NOMO-1 (cell line): Measurements from ENCODE around the gene CHMP4A.
A peak's percentile ranks its signal among the peaks of the same experiment; 100 is the strongest.
"Not testable (repeated sequence)": the region's sequence is repeated elsewhere in the genome, so short reads cannot be mapped to it uniquely, and the experiment has no call there.

Experiments used
- DNase-seq, 2 experiments: peaks; one replicate each; lab custom pipeline; 2025; ENCODE audit not compliant: unreplicated experiment in 2 of 2; lab: John Stamatoyannopoulos, UW

Gene CHMP4A

GRCh38 chr14:24231263-24232120 lies 18.2 kb upstream of the CHMP4A start:
- peak in 1 of 2 experiments; percentile 39 for DNase-seq

- no peak for DNase-seq
Observed at GRCh38 chr14:24228902-24229301, 15.6 kb upstream of the CHMP4A start.

- no peak for DNase-seq
Observed at GRCh38 chr14:24226473-24226872, 13.2 kb upstream of the CHMP4A start.

- DNase-seq, result no peak
Observed at GRCh38 chr14:24224618-24225071, 11.4 kb upstream of the CHMP4A start.

- not testable (repeated sequence) for DNase-seq
Observed at GRCh38 chr14:24222987-24223386, 9.7 kb upstream of the CHMP4A start.

- DNase-seq, result no peak
Observed at GRCh38 chr14:24219521-24219920, 6.2 kb upstream of the CHMP4A start.

GRCh38 chr14:24219080-24219479 lies 5.8 kb upstream of the CHMP4A start:
- no peak for DNase-seq

- DNase-seq, result not testable (repeated sequence)
Observed at GRCh38 chr14:24216876-24217275, 3.6 kb upstream of the CHMP4A start.

GRCh38 chr14:24216345-24216699 lies 3.0 kb upstream of the CHMP4A start:
- DNase-seq, result no peak

- DNase-seq, result peak; percentile 87 to 91
Observed at GRCh38 chr14:24215495-24216344, 2.4 kb upstream of the CHMP4A start, which contains the start of gene MDP1. MDP1 (minus strand) TSS chr14:24216066; CDS start chr14:24215955, 111 bp downstream.

- no peak for DNase-seq
Observed at GRCh38 chr14:24213866-24214662, 776 bp upstream of the CHMP4A start.

- DNase-seq, result no peak
Observed at GRCh38 chr14:24211311-24211710, 2.0 kb downstream of the CHMP4A start.

- DNase-seq, result no peak
Observed at GRCh38 chr14:24207625-24208024, 5.7 kb downstream of the CHMP4A start.

GRCh38 chr14:24207104-24207551 lies 6.2 kb downstream of the CHMP4A start:
- DNase-seq, result no peak

GRCh38 chr14:24206260-24207103 lies 6.8 kb downstream of the CHMP4A start:
- DNase-seq, result no peak

GRCh38 chr14:24204163-24205146 lies 8.8 kb downstream of the CHMP4A start:
- DNase-seq, result no peak

GRCh38 chr14:24203249-24203886 lies 9.9 kb downstream of the CHMP4A start:
- not testable (repeated sequence) for DNase-seq

- DNase-seq, result not testable (repeated sequence)
Observed at GRCh38 chr14:24202538-24202937, 10.8 kb downstream of the CHMP4A start.
